DMS153 treated with DMSO at 0.1 percent for 48 hours (cell line): ENCODE measurements around the gene TRAPPC3.

Source experiments
- DNase-seq: peaks from one replicate; lab custom pipeline; 2025; ENCODE audit not compliant: unreplicated experiment; lab: John Stamatoyannopoulos, UW

TRAPPC3 gene

DNA sequence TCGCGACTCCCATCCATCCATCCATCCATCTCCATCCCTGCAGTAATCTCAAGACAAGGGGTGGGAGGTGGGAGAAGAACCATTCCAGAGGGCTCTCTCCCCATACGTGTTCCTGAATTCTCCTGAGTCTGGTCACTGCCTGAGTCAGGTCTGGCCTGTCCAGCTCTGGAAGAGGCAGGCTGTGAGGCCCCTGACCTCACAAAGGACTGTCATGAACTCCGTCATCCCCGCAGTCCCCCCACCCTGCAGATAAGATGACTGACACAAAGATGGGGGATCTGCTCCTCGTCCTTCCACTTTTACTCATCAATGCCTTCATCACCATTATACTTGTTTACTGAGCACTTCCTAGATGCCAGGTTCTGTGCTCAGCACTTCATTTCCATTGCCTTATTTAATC is 5.0 kb upstream of the TRAPPC3 start:
- DNase-seq = no peak

DNA sequence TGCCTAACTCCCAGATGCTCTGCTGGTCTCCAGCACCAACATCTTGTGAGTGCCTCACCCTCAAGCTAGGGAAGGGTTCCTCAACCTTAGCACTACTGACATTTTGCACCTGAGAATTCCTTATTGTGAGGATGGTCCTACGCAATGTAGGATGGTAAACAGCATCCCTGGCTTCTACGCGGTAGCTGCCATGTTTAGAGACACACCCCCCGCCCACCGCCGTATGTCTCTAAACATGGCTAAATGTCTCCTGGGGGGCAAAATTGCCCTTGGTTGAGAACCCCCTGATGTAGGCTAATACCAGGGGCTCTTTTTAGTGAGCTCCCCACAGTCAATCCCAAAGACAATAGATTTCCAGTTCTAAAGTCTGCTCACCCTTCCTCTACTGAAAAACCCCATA is 4.2 kb upstream of the TRAPPC3 start:
- DNase-seq = no peak

DNA sequence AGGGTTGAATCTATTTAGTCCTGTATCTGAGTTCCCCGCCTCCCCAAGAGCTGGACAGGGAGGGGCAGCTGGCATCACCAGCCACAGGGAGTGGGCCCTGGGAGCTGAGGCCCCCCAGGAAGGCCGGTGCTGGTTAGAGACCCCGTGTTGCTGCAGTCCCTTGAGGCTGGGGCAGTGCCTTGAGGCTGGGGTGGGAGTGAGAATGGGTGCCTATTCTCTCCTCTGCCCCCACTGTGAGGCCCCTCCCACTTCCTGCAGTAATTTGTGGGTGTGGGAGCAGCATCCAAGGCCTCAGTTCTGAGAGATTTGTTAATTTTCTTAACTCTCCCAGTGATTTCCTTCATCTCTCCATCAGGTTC is 2.5 kb upstream of the TRAPPC3 start:
- no peak for DNase-seq

DNA sequence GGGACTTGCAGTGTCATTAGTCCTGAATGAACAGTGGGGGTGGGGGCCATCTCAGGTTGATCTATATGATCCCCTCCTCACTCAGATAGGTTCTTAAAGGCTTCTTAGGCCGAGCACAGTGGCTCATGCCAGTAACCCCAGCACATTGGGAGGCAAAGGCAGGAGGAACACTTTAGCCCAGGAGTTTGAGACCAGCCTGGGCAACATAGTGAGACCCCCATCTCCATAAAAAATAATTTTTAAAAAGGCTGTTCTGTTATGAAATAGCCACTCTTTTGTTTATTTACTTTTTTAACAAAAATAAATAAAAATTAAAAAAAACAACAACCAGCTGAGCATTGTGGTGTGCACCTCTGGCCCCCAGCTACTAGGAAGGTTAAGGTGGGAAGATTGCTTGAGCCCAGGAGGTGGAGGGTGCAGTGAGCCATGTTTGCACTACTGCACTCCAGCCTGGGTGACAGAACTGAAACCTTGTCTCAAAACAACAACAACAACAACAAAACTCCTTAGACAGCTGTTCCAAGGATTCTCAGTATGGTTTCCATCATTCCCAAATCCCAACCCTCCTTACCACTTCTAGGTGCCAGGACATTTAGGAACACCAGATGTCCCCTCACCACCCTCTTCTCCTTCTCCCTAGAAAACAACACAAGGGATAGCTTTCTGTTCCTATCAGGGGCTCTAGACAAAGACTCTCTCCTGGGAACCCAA is 2.0 kb upstream of the TRAPPC3 start:
- DNase-seq = no peak

DNA sequence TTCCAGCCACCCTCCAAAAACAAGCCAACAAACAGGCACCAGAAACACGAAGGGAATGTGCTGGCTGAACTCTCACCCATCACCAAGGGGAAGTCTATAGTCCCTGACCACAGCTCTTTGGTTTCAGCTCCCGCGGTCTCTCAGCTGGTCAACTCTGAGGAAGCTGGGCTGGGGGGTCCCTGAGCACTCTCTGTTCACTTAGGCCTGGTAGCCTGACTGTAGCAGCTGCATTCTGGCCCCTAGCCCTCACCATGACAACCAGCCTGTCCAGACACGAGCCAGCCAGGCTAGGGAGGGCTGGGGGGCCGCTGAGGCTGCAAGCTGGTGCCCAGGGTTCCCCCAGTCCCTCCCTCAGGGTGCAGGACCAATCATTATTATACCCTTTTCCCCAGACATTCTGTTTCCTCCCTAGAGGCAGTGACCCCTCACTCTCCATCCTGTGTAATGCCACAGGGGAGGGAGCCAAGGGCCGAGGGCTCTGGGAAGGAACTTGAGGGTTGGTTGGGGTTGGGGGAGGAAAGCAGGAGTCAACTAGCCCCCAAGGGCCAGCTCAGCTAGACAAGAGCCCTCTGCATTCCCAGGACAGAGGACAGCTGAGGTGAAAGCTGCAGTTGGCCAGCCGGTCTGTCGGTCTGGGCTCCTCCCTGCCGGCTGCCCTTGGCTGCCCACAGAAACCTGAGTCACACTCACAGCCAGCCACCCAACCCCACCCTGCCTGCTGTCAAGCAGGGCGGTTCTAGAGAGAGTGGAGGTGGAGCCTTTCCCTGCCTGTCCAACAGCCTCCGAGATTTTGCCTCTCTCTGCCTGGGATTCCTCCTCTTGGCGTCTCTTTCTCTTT is 1.2 kb upstream of the TRAPPC3 start:
- DNase-seq = peak; percentile 98

DNA sequence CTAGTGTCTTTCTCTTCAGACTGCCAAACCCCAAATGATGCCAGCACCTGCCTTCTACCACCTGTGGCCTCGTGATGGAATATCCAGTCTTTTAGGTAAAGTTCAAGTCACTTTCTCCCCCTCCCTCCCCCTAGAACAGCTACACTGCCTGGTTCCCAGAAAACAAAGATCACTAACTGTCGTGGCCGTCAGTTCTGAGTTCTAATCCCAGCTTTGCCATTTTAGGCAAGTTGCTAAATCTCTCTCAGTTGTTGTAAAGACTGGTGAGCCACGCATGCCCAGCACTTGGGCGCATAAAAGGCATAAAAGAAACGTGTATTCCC is 648 bp upstream of the TRAPPC3 start:
- DNase-seq = no peak

DNA sequence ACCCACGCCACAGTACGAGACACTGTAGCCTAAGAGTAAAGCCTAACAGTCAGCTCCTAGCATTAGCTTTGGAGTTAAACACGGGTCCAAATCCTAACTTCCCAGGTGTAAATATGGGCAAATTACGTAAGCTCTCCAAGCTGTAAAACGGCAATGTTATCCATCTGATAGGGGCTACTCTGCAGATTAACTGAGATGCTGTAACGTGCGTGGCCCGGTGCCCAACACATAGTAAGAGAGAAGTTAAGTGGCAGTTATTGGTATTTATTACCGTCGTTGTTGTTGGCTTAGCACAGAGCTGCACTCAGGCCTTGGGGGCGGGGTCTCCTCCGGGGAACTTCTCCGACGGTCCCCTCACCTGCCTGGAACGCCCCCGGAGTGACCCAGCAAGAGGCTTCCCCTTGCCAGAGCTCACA is 457 bp downstream of the TRAPPC3 start:
- DNase-seq = no peak

DNA sequence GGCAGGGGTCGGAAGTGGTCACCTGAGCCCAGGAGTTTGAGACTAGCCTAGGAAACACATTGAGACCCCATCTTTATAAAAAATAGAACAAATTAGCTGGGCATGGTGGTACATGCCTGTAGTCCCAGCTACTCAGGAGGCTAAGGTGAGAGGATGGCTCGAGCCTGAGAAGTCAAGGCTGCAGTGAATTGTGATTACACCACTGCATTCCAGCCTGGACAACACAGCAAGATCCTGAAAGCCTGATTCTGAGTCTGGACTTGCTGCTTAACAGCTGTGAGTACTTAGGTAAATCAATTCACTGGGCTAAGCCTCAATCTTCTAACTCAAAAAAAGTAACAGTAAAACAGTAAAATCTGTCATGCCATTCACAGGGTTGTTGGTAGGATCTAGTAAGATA is 4.9 kb downstream of the TRAPPC3 start:
- DNase-seq = no peak

DNA sequence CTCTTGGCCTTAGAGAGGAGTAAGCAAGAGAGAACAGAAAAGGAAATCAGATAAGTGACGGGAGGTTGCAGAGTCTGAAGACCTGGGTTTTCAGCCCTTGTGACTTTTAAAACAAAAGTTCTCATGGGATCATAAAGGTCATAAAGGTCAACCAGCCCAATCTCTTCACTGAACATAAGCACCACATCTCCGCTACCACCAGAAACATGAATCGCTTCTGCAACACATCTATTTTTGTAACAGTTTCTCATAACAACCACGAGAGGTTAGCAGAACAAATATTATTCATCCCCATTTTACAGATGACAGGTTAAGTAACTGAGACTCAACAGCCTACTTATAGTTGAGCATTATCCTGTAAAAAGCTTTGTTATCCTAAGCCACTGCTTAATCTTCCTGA is 5.9 kb downstream of the TRAPPC3 start:
- DNase-seq = no peak

DNA sequence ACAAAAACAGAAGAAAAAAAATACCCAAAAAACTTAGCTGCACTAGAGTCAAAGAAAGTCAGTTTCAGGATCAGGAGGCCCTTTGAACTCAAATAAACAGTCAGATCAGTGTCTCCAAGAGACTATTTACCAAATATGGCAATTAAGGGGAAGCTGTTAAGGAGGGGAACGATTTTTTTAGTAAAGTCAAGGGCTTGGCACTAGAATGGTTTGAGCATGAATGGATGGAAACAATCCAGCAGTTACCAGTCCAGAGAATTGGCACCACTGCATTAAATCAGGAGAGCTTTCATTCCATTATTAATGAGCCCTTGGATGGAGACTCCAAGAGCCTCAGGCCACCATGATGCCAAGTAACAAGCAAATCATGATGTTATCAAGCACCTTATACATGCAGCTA is 7.2 kb downstream of the TRAPPC3 start:
- no peak for DNase-seq

DNA sequence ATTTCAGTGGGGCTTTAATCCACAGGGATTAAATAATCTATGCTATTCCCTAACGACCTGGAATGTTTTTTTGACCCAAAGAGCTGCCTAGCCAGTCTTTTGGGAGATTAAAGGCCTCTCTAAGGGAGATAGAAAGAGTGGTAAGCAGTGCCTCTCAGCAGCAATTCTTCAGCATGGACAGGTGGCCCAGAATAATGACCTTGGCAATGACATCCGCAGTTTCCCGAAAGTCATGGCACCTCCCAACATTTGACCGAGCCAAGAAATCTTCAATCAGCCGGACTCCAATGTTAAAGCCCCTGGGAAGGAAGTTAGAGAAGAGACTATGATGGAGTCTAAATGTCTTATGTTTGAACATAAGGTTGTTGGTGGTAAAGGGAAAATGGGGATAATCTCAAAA is 9.8 kb downstream of the TRAPPC3 start:
- DNase-seq = no peak

DNA sequence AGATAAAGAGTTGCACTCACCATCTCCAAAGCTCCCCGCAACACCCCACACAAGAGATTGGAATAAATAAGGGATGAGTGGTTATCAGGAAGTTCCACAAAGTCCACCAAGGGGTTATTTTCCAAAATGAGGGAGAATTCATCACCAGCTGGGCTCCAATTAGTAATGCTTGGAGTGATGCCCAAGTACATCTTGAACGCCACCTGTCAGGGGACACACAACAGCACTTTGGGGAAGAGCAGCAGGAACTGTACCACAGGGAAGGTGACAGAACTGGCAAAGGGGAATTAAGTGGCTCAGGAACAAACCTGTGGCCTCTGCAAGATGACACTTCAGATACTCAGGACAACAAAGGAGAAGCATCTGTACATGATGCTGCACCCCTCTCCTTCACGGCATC is 11.5 kb downstream of the TRAPPC3 start:
- no peak for DNase-seq

DNA sequence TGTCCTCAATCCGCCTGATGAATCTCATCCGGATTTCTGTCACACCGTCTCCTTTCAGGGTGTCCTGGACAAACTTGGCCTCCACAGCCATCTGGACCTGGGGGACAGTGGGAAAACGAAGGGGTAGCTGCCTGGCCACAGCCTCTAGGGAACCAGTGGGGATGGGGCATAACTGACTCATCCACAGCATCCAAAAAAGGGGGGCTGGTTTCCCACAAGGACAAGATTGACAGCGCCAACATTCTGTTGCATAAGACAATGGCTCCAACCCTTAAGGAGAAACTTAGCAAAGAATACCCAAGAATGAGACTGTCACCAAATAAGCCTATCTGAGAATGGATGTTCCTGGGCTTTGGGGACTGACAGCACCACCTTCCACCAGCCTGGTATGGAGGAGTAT is 12.1 kb downstream of the TRAPPC3 start:
- DNase-seq = no peak

DNA sequence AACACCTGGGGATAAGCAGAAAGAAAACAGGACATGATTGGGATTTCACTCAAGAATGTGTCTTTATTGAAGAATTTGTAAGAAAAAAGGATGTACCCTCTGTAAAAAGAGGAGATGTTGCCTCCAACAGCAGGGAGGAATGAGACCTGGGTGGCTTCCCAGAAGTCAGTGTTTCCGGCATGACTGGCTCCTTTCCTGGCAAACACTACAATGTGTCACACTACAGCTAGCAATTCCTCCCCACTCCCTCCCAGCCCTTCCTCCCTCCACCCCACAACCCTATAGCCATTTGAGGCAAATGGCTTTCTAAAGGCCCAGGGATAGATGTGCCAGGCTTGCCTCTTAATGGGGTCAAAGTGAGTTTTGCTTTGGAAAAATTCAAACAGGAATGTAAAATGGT is 12.8 kb downstream of the TRAPPC3 start:
- no peak for DNase-seq

DNA sequence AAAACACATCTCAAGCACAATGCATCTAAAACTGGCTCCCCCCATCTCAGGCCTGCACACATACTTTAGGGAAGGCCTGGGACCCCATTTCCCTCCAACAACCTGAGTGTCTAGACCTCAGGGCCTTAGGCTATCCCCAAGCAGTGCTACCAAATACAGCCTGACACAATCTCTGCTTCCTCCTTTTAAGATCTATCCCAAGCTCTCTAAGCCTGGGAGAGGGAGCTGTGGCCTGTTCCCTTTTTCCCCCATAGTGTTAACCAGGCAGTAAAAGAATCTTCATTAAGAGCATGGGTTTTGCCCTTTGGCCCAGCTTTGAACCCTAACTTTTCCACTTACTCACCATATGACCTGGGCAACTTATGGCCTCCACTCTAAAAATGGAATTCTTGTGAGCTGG is 13.5 kb downstream of the TRAPPC3 start:
- DNase-seq = no peak

DNA sequence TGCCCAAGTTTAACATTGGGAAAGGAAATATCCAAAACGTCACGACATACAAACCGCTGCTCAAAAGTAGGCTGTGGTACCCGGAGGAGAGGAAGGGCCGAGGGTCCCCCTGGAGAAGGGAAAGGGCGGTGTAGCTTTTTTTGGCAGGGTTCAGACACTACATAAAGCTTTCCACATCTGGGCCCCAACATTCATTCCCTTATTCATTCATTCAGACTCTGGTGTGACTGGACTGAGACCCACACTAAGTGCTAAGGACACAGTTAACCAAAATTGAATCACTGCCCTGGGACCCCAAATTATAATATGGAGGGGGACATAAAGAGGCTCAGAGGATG is 14.0 kb downstream of the TRAPPC3 start:
- no peak for DNase-seq

DNA sequence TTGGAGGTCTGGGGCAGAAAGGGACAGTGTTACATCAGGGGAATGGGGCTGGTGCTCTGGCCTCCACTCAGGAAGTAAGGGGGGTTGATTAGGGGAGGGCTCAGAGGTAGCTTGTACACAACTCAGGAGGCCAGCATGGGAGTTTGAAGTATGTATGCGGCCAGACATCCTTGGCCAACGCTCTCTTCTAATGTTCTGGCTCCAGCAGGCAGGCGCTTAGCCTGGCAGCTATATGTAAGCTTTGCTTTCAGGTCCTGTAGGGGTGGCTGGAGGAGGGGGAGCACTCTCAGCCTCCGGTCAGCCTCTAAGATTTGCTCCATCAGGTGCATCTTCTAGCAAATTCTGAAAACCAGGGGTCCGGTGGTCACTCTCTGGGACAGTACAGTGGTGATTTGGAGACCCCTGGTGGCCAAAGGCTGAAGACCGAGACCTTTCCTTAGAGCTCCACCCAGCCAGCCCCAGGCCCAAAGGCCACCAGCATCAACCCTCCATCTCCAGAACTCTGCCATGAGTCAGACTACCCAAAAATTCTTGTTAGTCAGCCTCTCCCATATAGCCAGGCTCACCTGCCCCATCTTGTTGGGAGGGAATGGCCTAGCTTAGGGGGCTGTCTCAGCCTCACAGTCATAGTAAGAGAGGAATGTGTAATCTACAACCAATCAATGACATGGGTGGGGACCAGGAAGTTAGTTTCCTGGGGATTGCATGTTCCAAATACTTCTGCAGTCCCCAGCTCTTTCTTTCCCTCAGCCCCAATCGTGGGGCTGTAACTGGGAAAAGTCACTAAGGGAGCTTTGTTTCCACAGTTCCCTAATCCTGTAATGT is 14.6 kb downstream of the TRAPPC3 start:
- peak; percentile 55 for DNase-seq

DNA sequence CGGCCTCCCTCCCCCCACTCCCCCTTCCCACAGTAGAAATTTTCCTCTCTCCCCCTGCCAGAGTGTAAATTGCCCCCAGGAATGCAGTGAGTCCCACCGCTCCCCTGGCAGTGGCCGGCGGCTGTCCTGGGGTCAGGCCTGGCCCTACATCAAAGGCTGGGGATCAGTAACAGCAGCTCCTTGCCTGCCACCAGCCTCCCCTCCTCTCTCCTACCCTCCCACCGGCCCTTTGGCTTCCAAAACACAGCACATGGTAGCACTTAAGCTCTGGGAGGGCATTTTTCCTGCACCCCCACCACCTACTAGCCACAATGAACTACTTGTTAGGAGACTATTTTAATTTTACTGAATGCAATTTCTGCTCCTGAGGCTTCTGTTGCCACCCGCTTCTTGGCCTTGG is 15.3 kb downstream of the TRAPPC3 start:
- DNase-seq = no peak

DNA sequence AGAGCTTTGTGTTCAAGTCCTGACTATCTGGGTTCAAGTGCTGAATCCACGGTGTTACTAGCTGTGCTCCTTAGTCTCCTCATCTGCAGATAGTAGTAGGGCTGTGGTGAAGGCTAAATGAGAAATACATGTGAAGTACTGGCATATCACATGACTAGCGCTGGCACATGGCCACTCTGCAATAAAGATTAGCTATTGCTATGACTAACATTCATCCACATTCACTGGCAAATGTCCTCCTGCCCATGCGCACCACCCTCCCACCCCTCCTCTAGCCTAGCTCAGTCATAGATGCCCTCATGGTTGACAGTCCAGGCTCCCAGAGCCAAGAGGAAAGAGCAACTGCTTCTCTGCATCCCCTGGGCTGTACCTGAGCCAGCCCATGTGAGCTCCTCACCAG is 15.8 kb downstream of the TRAPPC3 start:
- DNase-seq = peak; percentile 26

DNA sequence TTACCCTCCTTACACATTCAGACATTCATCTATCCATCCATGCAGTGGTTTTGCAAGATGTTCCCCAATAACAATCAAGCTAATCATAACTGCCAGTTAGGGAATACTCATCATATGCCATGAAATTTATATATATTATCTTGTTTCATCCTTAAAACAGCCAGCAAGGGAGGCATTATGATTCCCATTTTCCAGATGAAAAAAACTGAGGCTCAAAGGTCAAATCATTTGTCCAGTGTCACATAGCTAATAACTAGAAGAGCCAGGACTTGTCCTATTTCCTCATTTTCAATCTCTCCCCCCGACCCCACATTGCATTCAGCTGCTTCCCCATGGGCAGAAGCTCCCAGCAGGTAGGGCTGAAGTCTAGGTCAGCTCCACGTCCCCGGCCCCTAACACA is 17.3 kb downstream of the TRAPPC3 start:
- DNase-seq = no peak

DNA sequence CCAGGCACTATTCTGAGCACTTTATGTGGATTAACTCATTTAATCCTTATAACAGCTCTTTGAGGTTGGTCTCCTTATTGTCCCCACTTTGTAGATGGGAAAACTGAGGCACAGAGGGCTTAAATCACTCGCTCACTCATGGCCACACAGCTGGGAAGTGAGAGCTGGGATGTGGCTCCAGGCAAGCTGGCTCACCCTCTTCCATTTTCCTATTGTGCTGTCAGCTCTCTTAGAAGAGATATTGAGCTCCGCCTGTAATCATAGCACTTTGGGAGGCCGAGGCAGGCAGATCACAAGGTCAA is 20.4 kb downstream of the TRAPPC3 start:
- DNase-seq = no peak

DNA sequence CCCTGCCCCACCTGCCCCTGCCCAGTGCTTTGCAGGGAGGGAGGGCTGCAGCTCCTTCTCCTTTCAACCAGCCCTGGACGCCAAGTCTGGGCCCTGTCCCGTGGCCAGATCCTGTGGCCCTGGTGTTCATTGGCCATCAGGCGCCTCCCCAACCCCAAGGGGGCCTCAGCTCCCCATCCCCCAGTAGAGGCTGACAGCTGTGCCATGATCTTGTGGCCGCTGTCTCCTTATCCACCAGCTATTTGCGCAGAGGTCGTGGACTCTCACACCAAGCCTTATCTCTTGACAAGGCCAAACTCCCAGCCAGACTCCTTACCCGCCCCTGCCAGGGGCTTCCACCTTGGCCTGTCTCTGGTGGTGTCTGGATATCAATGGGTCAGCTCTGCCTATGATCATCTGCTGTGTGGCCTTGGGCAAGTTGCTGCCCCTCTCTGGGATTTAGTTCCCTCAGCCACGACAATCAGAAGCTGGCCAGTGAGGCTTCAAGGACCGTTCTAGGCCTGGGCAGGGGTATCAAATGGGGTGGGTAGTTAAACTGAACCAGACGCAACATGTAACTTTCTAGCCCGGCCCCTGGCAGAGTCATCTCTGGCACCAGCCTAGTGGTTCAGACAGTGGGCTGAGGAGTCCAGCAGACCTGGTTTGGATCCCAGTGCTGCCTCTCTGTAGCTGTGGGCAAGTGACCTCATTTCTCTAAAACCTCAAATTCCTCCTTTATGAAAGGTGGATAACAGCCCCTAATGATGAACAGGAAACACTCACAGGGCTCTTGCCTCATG is 21.0 kb downstream of the TRAPPC3 start:
- no peak for DNase-seq
